Measurements from ENCODE around the gene PLEKHA3.

PLEKHA3 gene

DNA sequence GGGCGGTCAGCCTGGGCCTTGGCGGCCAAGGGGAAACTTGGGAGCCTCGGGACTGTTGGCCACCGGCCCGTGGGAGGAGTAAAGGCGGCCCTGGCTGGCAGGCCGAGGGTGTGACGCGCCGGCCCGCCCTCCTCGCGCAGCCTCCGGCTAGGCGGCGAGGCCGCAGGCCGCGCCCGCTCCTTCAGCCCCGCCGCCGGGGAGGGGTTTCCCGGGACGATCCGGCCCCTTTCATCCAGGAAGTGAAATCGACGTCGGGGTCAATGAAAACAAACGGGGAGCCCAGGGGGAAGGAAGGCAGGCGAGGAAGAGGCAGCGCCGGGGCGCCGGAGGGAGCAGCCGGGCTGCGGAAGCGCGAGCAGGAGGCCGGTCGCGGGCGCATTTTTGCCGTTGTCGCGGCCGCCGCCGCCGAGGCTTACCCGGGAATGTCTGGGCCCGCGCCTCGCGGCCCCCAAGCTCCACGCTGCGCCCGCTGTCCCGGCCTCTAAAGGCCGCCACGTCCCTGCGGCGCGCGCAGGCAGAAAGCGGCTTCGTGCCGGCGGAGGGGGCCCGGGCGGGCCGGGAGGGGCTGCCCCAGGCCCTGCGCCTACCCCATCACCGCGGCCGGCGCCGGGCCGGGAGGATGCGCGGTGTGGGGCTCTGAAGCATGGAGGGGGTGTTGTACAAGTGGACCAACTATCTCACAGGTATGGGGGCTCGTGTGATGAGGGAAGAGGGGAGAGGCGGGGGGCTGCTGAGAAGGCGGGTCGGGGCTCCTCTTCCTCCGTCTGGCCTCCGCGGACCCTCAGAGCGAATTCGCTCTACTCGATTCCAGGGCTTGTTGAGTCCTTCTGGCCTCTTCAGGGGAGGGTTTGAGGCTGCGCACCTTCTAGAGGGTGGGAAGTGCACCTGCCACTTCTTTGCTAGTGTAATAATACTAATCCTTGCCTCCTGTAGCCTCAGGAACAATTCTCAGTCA lies at the start of gene PLEKHA3:
TSS of gene PLEKHA3 (plus strand) at position 231 of the 955 bp plus-strand sequence. CDS start at position 644, 413 bp downstream.
- TF ChIP-seq, protein P1, sequence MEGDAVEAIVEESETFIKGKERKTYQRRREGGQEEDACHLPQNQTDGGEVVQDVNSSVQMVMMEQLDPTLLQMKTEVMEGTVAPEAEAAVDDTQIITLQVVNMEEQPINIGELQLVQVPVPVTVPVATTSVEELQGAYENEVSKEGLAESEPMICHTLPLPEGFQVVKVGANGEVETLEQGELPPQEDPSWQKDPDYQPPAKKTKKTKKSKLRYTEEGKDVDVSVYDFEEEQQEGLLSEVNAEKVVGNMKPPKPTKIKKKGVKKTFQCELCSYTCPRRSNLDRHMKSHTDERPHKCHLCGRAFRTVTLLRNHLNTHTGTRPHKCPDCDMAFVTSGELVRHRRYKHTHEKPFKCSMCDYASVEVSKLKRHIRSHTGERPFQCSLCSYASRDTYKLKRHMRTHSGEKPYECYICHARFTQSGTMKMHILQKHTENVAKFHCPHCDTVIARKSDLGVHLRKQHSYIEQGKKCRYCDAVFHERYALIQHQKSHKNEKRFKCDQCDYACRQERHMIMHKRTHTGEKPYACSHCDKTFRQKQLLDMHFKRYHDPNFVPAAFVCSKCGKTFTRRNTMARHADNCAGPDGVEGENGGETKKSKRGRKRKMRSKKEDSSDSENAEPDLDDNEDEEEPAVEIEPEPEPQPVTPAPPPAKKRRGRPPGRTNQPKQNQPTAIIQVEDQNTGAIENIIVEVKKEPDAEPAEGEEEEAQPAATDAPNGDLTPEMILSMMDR (IDR thresholded peaks at IDR 0.05): no peak
- DNase-seq: peak; percentile 92
- peak within 1 kb of the TSS; percentile 87 for H3K27ac Mint-ChIP-seq
- H3K36me3 Mint-ChIP-seq (ENCODE audit: low read depth): peaks cover 20% of the 10 kb centered on the region
- H3K27me3 Mint-ChIP-seq (ENCODE audit: low read depth, poor library complexity): no peaks in the 10 kb centered on the region
- H3K4me3 Mint-ChIP-seq: peak within 1 kb of the TSS; percentile 96
- H3K9me3 Mint-ChIP-seq: no peaks in the 10 kb centered on the region
- peaks cover 53% of the 10 kb centered on the region for H3K4me1 Mint-ChIP-seq

DNA sequence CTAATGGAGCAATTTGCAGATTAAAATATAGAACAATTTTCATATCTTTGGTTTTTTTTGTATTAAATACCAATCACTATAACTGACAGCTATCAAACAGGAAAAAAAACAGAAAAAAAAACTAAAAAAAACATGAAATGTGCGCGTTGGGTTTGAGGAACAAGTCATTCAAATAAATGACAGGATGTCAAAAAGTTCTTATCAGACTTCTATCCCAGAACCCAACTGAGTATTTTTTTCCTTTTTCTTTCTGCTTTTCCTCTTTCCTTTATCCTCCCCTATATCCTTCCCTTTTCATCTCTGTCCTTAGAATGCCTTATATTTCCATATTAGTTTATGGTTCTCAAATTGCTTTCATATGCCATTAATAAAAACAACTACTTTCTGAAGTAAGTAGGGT lies 43.6 kb upstream of the PLEKHA3 start:
- Mint-ChIP-seq H3K27me3 (ENCODE audit: low read depth, poor library complexity) (no peaks in the 10 kb centered on the region), H3K4me3 (no peak overlapping the region), H3K4me1 (no peaks in the 10 kb centered on the region), H3K36me3 (ENCODE audit: low read depth) (peaks cover 88% of the 10 kb centered on the region), H3K27ac (no peak overlapping the region), H3K9me3 (no peaks in the 10 kb centered on the region)
- no peak for DNase-seq
- TF ChIP-seq, protein P1 (IDR thresholded peaks at IDR 0.05): no peak

DNA sequence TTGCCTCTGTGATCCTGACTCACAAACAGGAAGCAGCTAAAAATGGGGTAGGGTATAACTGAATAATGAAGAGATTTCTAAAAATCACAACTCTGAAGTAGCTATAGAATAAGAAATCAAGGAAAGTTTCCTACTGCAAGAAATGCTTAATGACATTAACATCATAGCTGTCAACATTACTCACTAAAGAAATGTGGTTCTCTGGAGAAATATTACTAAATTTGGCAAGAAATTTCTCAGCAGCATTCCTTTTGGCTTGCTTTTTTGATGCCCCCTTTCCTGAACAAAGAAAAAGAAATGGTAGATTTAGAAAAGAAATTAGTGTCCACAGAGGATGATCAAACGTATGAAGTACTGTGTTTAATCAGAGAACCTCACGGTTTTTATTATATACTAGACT lies 38.8 kb upstream of the PLEKHA3 start:
- no peak overlapping the region for H3K27ac Mint-ChIP-seq
- H3K9me3 Mint-ChIP-seq: no peaks in the 10 kb centered on the region
- no peak overlapping the region for H3K4me3 Mint-ChIP-seq
- TF ChIP-seq, protein P1 (IDR thresholded peaks at IDR 0.05): no peak
- peaks cover 81% of the 10 kb centered on the region for H3K36me3 Mint-ChIP-seq (ENCODE audit: low read depth)
- H3K4me1 Mint-ChIP-seq: no peaks in the 10 kb centered on the region
- DNase-seq: no peak
- no peaks in the 10 kb centered on the region for H3K27me3 Mint-ChIP-seq (ENCODE audit: low read depth, poor library complexity)

DNA sequence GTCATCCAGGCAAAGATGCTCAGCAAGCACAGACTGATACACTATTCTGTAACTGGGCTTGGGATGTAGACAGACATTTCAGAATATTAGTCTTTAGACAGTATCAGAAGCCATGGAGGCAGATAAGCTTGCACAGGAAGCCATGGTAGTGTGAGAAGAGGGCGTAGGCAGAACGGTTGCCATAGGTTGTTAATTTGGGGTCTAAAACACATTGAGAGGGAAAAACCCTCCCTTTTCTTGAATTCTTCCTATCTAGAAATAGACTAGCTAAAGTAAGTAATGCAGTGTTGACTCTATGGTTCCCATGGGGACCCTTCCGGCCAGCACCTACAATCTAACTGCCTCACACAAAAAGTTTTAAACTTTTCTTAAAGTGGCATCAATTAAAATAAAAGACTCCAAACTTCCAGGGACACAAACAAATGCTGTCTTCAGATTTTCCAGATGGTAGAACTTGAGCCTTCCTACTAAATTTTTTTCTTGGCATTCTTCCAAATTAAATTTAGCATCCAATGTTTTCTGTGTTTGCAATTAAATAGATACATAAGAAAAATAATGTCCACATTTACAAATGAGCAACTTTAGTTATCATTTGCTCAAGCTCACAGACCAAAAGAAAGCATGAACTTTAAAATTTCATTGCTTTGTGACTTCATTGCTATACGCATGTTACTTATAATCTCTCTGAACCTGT lies 31.1 kb upstream of the PLEKHA3 start:
- Mint-ChIP-seq H3K4me1 (peaks cover 32% of the 10 kb centered on the region), H3K4me3 (peak overlapping the region; percentile 88), H3K36me3 (ENCODE audit: low read depth) (peaks cover 45% of the 10 kb centered on the region), H3K27me3 (ENCODE audit: low read depth, poor library complexity) (no peaks in the 10 kb centered on the region), H3K9me3 (no peaks in the 10 kb centered on the region), H3K27ac (no peak overlapping the region)
- no peak for DNase-seq
- TF ChIP-seq, protein P1 (IDR thresholded peaks at IDR 0.05): no peak

DNA sequence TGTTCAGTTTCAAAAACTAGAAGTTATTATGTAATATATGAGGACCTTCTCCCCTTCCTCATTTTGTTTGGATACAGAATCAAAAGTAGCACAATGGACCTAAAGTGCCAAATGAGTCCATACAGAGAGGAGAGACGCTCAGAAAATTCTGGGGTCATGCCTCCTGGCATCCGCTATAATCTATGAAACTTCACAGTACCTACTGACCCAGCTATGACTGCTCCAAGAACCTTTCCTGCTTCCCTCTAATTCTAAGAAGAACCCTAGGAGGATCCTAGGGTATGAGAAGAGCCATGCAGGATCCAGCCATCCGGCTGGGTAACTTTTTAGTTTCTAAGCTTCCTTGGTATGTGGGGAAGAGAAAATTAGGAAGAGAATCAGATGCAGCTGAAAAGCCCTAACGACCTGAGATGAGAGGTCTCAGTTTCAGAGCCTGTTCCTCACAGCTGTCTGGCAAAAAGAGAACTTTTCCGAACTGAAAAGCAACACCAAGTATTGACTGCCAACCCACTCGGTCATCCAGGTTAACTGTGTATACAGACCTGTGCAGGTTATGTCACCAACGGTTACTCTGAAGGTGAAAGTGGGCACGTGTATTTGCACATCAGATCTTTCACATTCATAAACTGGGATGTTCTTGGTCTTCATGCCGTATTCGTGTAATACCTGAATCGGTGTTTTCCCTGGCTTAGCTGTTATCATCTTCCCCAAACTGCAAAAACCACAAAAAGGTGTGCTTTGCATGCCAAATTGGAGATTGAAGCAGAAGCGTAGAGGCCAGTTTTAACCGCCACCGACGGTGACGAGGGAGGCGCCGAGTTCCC lies 30.3 kb upstream of the PLEKHA3 start:
- H3K27ac Mint-ChIP-seq: peak overlapping the region; percentile 54
- peaks cover 43% of the 10 kb centered on the region for H3K36me3 Mint-ChIP-seq (ENCODE audit: low read depth)
- no peak for DNase-seq
- TF ChIP-seq, protein P1 (IDR thresholded peaks at IDR 0.05): no peak
- no peaks in the 10 kb centered on the region for H3K9me3 Mint-ChIP-seq
- H3K4me1 Mint-ChIP-seq: peaks cover 32% of the 10 kb centered on the region
- H3K4me3 Mint-ChIP-seq: peak overlapping the region; percentile 88
- no peaks in the 10 kb centered on the region for H3K27me3 Mint-ChIP-seq (ENCODE audit: low read depth, poor library complexity)

Data from nephron progenitor cell (in vitro differentiated cells).